ENCODE measurements around the gene CSGALNACT2.
"Not testable (repeated sequence)": the region's sequence is repeated elsewhere in the genome, so short reads cannot be mapped to it uniquely, and the experiment has no call there.

The CSGALNACT2 gene

GRCh38 chr10:43177595-43177994, 39.4 kb downstream of the CSGALNACT2 start:
- in situ Hi-C loops (cut with HindIII; ENCODE audit: low sequenced_read_pairs): no loop called here

DNA sequence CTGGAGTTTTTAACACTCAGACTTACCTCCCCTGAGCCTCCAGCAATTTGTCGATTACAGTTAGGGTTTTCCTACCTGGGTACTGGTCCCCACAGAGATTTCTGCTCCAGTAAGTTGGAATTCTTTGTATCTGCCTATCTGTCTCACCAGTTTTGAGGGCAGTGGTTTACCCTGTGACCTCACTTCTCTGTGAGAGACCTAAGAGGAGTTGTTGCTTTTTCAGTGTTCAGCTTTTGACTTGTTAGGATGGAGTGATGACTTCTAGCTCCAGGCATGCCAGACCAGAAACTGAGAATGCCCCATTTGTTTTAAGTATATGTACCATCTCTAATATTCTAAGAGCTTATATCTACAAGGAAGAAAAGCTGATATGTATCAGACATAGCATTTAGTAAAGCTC, 42.9 kb downstream of the CSGALNACT2 start:
- in situ Hi-C loops (cut with HindIII; ENCODE audit: low sequenced_read_pairs): no loop called here

GRCh38 chr10:43183764-43184163, 45.5 kb downstream of the CSGALNACT2 start:
- in situ Hi-C loops (cut with HindIII; ENCODE audit: low sequenced_read_pairs): not testable (repeated sequence)

GRCh38 chr10:43186150-43186549, 47.9 kb downstream of the CSGALNACT2 start:
- in situ Hi-C loops (cut with HindIII; ENCODE audit: low sequenced_read_pairs): no loop called here

- in situ Hi-C loops (cut with HindIII; ENCODE audit: low sequenced_read_pairs): no loop called here
Measured at GRCh38 chr10:43187213-43187612, 49.0 kb downstream of the CSGALNACT2 start.

DNA sequence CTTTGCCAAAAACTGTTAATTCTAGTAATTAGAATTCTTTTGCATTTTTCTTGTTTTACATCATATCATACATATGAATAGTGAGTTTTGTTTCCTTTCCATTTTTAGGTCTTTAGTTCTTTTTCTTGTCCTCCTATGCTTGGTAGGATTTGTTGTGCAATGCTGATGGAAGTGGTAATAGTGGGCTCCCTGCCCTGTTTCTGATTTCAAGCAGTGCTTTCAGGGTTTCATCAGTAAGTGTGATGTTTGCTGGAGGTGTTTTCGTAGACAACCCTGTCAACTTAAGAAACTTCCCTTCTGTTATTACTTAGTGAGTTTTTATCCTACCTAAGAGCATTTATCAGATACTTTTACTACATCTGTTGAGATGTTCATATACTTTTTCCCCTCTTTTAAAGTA, 50.5 kb downstream of the CSGALNACT2 start:
- in situ Hi-C loops (cut with HindIII; ENCODE audit: low sequenced_read_pairs): no loop called here

DNA sequence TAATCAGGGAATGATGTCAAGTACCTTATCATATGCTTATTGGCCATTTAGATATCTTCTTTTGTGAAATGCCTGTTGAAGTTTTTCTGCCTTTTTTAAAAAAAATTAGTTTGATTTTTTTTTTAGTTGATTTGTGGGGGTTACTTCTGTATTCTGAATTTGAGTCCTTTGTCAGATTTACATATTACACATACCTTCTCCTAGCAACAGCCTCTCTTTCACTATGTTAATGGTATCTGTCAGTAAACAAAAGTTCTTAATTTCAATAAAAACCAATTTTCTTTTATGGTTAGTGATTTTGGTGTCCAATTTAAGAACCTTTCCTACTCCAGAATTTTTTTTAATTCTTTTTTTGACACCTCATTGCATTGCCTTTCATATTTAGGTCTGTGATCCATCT, 52.0 kb downstream of the CSGALNACT2 start:
- in situ Hi-C loops (cut with HindIII; ENCODE audit: low sequenced_read_pairs): no loop called here

DNA sequence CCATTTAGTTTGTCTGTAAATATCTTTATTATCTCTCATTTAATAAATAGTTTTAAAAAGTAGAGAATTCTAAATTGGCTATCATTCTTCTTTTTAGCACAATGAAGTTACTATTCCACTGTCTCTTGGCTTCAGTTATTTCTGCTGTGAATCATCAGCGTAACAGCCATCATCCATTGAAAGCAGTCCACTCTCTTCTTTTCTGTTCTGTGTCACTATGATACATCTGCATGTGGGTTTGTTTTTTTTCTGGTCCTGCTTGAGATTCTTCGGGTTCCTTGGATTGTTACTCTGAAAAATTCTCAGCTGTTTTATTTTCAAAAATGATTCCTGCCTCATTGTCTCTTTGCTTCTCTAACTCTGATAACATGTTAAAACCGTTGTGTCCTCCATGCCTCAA, 52.5 kb downstream of the CSGALNACT2 start:
- in situ Hi-C loops (cut with HindIII; ENCODE audit: low sequenced_read_pairs): no loop called here

DNA sequence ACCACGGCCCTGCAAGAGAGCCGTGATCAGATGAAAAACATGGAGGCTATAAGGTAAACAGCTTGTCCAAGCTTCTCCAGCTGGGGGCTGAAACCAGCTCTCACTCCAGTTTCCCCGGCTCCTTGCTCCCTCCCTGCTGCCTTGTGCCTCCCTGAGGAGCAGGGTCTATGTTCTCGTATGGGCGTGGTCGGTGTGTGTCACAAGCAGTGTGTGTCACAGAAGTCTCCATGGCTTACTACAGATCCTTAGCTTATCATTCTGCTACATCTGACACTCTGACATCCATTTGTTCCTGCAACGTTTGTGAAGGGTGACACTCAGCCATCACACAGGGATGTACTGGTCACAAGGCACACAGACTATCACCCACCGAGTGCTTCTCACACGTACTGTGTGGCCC, 54.6 kb downstream of the CSGALNACT2 start:
- in situ Hi-C loops (cut with HindIII; ENCODE audit: low sequenced_read_pairs): no loop called here

DNA sequence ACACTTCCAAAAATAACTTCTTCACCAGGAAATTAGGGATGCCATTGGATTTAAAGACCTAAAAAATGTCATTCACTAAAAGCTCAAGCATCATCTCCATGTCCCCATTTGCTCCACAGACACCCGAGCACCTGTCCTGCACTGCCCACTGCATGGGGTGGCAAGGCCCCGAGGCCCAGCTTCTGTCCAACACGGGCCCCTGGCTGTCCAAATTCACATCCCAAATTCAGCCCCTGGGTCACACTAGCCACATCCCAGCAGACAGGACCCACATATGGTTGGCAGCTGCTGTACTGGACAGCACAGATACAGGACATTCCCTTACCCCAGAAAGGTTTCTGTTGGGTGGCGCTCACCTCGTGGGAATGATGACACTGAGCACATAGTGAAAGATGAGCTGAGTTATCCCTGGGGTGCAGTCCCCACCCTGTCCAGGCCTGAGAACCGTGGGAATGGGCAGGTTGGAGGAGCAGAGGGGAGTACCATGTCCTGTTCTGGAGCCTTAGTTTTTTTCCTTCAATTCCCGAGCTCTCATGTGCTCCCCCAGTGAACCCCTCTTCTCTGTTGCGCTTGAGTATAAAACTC, 55.3 kb downstream of the CSGALNACT2 start:
- in situ Hi-C loops (cut with HindIII; ENCODE audit: low sequenced_read_pairs): no loop called here

DNA sequence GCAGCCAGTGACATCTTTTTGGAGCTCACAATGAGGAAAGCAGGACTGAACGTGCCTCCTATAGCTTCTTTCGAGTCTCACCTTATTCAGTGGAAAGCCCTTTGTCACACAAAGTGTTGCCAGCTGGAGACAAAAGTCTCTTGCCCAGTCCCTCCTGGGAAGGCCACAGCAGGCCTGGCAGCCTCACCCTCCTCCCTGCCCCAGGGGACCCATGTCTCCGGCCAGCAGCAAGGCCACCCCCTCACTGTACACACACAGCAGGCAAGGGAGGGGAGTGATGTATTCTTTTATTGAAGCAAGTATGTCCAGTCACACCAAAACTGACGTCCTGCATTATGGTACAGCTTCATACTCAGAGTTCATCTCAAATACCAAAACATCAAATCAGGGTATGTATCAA, 56.0 kb downstream of the CSGALNACT2 start:
- in situ Hi-C loops (cut with HindIII; ENCODE audit: low sequenced_read_pairs): no loop called here

GRCh38 chr10:43194859-43195258, 56.6 kb downstream of the CSGALNACT2 start:
- in situ Hi-C loops (cut with HindIII; ENCODE audit: low sequenced_read_pairs): no loop called here

GRCh38 chr10:43195557-43195956, 57.3 kb downstream of the CSGALNACT2 start:
- in situ Hi-C loops (cut with HindIII; ENCODE audit: low sequenced_read_pairs): no loop called here

GRCh38 chr10:43196131-43196980, 58.1 kb downstream of the CSGALNACT2 start:
- in situ Hi-C loops (cut with HindIII; ENCODE audit: low sequenced_read_pairs): no loop called here

GRCh38 chr10:43196981-43197833, 59.0 kb downstream of the CSGALNACT2 start:
- in situ Hi-C loops (cut with HindIII; ENCODE audit: low sequenced_read_pairs): no loop called here

DNA sequence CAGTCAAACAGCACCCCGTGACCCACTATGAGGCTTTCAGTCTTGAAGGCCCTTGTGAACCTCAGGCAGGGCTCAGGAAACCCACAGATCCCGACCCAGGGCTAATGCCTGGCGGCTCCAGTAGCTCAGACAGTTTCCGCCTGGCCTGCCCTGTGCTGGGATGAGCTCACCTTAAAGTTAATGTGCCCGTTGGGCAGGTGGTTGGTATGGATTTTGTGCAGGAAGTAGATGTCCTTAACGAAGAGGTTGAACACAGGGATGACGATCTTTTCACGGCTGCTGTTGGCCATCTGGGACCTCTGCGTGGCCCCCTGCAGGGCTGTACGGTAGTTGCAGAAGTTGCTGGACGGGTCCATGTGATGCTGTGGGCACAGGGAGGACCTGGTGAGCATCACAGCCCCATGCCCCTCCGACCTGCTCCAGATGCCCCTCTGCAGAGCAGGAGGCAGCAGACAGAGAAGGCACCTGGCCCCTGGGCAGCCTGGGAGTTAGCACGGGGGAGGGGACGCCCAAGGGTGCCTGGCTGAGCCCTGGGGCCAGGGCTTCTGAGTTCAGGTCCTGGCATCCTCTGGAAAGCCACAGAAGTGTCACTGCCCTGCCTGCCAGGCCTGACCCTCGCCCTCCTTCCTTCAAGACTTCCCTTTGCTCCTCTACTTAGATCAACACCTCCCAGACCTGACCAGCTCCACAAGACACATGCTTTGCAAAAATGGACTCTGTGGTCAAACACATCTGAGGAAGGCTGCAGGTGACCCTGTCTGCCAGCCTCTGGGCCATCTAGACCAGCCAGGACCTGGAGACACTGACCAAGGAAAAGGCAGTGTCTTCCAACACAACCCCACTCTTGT, 59.8 kb downstream of the CSGALNACT2 start:
- in situ Hi-C loops (cut with HindIII; ENCODE audit: low sequenced_read_pairs): no loop called here

DNA sequence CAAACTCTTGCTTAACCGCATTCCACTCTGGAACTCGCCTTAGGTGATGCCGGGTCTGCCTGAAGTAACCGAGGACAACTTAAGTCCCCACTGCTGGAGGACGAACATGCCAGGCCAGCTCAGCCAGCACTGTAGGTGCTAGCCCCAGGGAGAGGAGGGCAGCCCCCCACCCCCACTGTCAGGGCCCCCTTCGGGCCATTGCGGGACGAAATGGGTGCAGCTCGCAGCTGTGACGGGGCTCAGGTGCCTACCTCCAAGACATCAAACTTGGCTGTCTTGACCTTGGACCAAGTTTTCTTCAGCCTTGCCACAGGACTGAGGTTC, 60.4 kb downstream of the CSGALNACT2 start:
- in situ Hi-C loops (cut with HindIII; ENCODE audit: low sequenced_read_pairs): no loop called here

DNA sequence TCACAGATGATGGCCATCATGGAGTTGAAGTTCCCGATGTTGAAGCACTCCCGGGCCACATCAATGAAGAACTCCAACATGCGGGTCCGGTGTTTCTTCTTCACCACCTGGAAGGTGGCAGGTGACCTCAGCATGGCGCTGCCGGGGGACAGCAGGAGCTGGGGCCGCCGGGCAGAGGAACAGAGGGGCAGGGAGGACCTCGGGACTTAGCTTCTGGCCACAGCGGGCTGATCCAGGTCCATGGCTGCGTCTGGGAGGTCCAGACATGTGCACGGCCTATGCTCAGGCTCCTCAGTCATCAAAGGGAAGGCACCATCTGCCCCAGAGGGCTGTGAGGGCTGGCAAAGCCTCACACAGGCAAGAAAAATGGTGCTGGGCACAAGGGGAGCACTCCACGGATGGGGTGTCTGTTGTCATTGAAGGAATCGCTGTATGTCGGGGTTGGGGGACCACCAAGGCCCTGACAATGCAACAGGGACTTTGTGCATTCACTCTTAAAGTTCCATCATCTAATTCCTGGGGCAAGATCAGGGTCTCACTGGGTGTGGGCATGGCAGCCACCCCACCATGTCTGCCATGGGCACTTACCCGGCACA, 60.9 kb downstream of the CSGALNACT2 start:
- in situ Hi-C loops (cut with HindIII; ENCODE audit: low sequenced_read_pairs): no loop called here

GRCh38 chr10:43199684-43200537, 61.7 kb downstream of the CSGALNACT2 start:
- in situ Hi-C loops (cut with HindIII; ENCODE audit: low sequenced_read_pairs): no loop called here
